Mesenchymal stem cell (in vitro differentiated cells and primary cell): ENCODE results near the gene ZNF554.

Experiments
- DNase-seq: peaks from one replicate; pipeline ENCODE4 v3.0.0-alpha.2; 2013
- H2AFZ ChIP-seq: one replicate; pipeline ENCODE4 v1.6.1; 2013; ENCODE audit warnings: low read depth, mild to moderate bottlenecking, control low read depth, inconsistent platforms, low read length, moderate library complexity
- H2AK5ac ChIP-seq: 2 replicates; pipeline ENCODE4 v1.6.1; 2013; ENCODE audit warnings: low read length, moderate library complexity, mild to moderate bottlenecking, inconsistent platforms; ENCODE audit not compliant: severe bottlenecking
- H2BK120ac ChIP-seq: one replicate; pipeline ENCODE4 v1.6.1; 2013; ENCODE audit warnings: low read depth, mild to moderate bottlenecking, inconsistent platforms, low read length, moderate library complexity
- H2BK12ac ChIP-seq, 2 experiments: one replicate each; pipeline ENCODE4 v1.6.1; 2013; ENCODE audit warnings: inconsistent platforms in 2 of 2, low read length in 2 of 2, mild to moderate bottlenecking in 2 of 2, moderate library complexity in 2 of 2, control low read depth in 1 of 2
- H2BK15ac ChIP-seq: one replicate; pipeline ENCODE4 v1.6.1; 2013; ENCODE audit warnings: mild to moderate bottlenecking, low read depth, inconsistent platforms; ENCODE audit not compliant: poor library complexity, severe bottlenecking
- H2BK5ac ChIP-seq: 2 replicates; pipeline ENCODE4 v1.6.1; 2013; ENCODE audit warnings: low read depth, mild to moderate bottlenecking, low read length, control low read depth, inconsistent platforms; ENCODE audit not compliant: poor library complexity, severe bottlenecking
- H3K14ac ChIP-seq, 2 experiments: one replicate each; pipeline ENCODE4 v1.6.1; 2013; ENCODE audit warnings: inconsistent platforms in 2 of 2, low read length in 2 of 2, control low read depth in 1 of 2, mild to moderate bottlenecking in 1 of 2, moderate library complexity in 1 of 2
- H3K18ac ChIP-seq, 2 experiments: one replicate each; pipeline ENCODE4 v1.6.1; 2013; ENCODE audit warnings: inconsistent platforms in 2 of 2, low read length in 2 of 2, control low read depth in 1 of 2, low read depth in 1 of 2, mild to moderate bottlenecking in 1 of 2
- H3K23ac ChIP-seq, 2 experiments: one replicate each; pipeline ENCODE4 v1.6.1; 2013; ENCODE audit warnings: inconsistent platforms in 2 of 2, low read length in 2 of 2, mild to moderate bottlenecking in 2 of 2, moderate library complexity in 2 of 2, control low read depth in 1 of 2
- H3K27ac ChIP-seq: 2 replicates; pipeline ENCODE4 v1.5.1; 2013; ENCODE audit warnings: mild to moderate bottlenecking, moderate library complexity, low read length, control low read depth, inconsistent platforms; ENCODE audit not compliant: poor library complexity, severe bottlenecking
- H3K27me3 ChIP-seq, 2 experiments: 2 replicates each; pipeline versions ENCODE4 v1.6.1 to v1.7.0; 2013; ENCODE audit warnings: low read length in 2 of 2, mild to moderate bottlenecking in 2 of 2, moderate library complexity in 2 of 2, control low read depth in 1 of 2, inconsistent platforms in 1 of 2; ENCODE audit not compliant: control insufficient read depth in 1 of 2, insufficient read depth in 1 of 2
- H3K36me3 ChIP-seq, 2 experiments: 2 replicates each; pipeline versions ENCODE4 v1.6.1 to v1.7.0; 2013; ENCODE audit warnings: low read length in 2 of 2, control low read depth in 1 of 2, inconsistent platforms in 1 of 2, low read depth in 1 of 2, mild to moderate bottlenecking in 1 of 2; ENCODE audit not compliant: insufficient read depth in 2 of 2, control insufficient read depth in 1 of 2
- H3K4ac ChIP-seq, 2 experiments: one replicate each; pipeline ENCODE4 v1.6.1; 2013; ENCODE audit warnings: inconsistent platforms in 2 of 2, low read length in 2 of 2, mild to moderate bottlenecking in 2 of 2, moderate library complexity in 2 of 2, control low read depth in 1 of 2, low read depth in 1 of 2
- H3K4me1 ChIP-seq: 2 replicates; pipeline ENCODE4 v1.6.1; 2013; ENCODE audit warnings: low read depth, low read length, control low read depth; ENCODE audit not compliant: control insufficient read depth, insufficient read depth
- H3K4me2 ChIP-seq: 2 replicates; pipeline ENCODE4 v1.6.1; 2013; ENCODE audit warnings: low read length, mild to moderate bottlenecking, inconsistent platforms; ENCODE audit not compliant: poor library complexity, severe bottlenecking
- H3K4me3 ChIP-seq, 2 experiments: 2 replicates each; pipeline versions ENCODE4 v1.5.1 to v1.7.0; 2013; ENCODE audit warnings: low read length in 2 of 2, mild to moderate bottlenecking in 2 of 2, control low read depth in 1 of 2, low read depth in 1 of 2; ENCODE audit not compliant: insufficient read depth in 1 of 2
- H3K79me1 ChIP-seq: replicated peaks from 2 replicates; pipeline ENCODE4 v1.6.1; 2013; ENCODE audit warnings: mild to moderate bottlenecking, control low read depth, low read length, inconsistent platforms; ENCODE audit not compliant: poor library complexity, severe bottlenecking
- H3K9ac ChIP-seq: 2 replicates; pipeline ENCODE4 v1.7.0; 2013; ENCODE audit warnings: mild to moderate bottlenecking, low read length, moderate library complexity
- H3K9me3 ChIP-seq: 2 replicates; pipeline ENCODE4 v1.7.0; 2013; ENCODE audit warnings: mild to moderate bottlenecking, low read length; ENCODE audit not compliant: control insufficient read depth
- H4K8ac ChIP-seq: one replicate; pipeline ENCODE4 v1.6.1; 2013; ENCODE audit warnings: inconsistent platforms, mild to moderate bottlenecking, low read length, moderate library complexity
- H4K91ac ChIP-seq: one replicate; pipeline ENCODE4 v1.6.1; 2013; ENCODE audit warnings: mild to moderate bottlenecking, low read length, inconsistent platforms
- WGBS: methylation state at CpG from one replicate; pipeline ENCODE4 v1.1.7; 2013; ENCODE audit warnings: mixed read lengths; 5-methylcytosine and 5-hydroxymethylcytosine counted together

ZNF554 gene

GRCh38 chr19:2795827-2796658, 23.6 kb upstream of the ZNF554 start:
- Histone ChIP-seq H3K79me1 (peaks cover 55% of the 10 kb centered on the region), H3K4me2 (no peak overlapping the region), H3K36me3 (peaks cover 57 to 96% of the 10 kb centered on the region in 2 experiments), H3K4ac (no peak overlapping the region), H3K27ac (no peak overlapping the region), H3K4me3 (no peak overlapping the region), H4K91ac (no peak overlapping the region), H3K9ac (no peak overlapping the region), H3K23ac (no peak overlapping the region), H2AFZ (no peak overlapping the region), H2BK12ac (no peak overlapping the region), H3K14ac (no peak overlapping the region), H2BK15ac (no peak overlapping the region), H2AK5ac (no peak overlapping the region), H3K27me3 (no peaks in the 10 kb centered on the region), H3K9me3 (no peaks in the 10 kb centered on the region), H3K18ac (no peak overlapping the region), H2BK120ac (no peak overlapping the region), H4K8ac (no peak overlapping the region), H2BK5ac (no peak overlapping the region), H3K4me1 (no peaks in the 10 kb centered on the region)
- no peak for DNase-seq
- 93% methylated on average over 26 of the region's 27 CpGs for WGBS

DNA sequence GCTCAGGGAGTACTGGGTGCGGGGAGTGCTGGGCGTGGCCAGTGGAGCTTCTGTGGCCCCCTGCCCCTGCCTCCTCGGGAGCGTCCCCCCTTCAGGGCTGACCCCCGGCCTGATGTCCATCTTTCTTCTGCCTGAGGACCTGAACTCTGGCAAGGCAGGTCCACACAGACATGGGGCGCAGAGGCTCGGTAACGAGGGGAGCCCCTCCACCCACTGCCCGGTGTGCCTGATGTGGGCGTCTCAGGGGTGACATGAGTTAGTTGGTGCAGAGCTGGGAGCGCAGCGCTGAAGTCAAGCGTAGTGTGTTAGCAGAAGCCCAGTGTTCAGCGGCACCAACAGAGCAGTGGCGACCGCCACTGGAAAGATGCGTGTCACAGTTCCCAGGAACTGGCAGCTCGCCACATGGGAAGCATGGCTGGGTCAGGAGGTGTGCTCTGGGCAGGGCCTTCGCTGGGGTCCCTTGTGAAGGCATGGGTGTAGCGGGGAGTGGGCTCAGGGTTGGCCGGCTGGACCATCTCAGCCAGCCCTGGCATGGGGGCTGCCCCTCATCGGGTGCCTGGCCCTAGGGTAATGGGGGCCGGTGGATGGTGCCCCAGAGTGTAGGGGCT, 22.9 kb upstream of the ZNF554 start:
- 97% methylated on average over 23 of the region's 23 CpGs for WGBS

GRCh38 chr19:2797280-2797679, 22.4 kb upstream of the ZNF554 start:
- no peak overlapping the region for H4K8ac ChIP-seq
- H2BK5ac ChIP-seq = no peak overlapping the region
- no peak overlapping the region for H2AFZ ChIP-seq
- H3K4ac ChIP-seq = no peak overlapping the region
- no peak overlapping the region for H3K23ac ChIP-seq
- H2BK15ac ChIP-seq = no peak overlapping the region
- H3K79me1 ChIP-seq = peaks cover 55% of the 10 kb centered on the region
- no peak overlapping the region for H2BK12ac ChIP-seq
- no peaks in the 10 kb centered on the region for H3K27me3 ChIP-seq
- H3K4me1 ChIP-seq = no peaks in the 10 kb centered on the region
- no peaks in the 10 kb centered on the region for H3K9me3 ChIP-seq
- H3K4me2 ChIP-seq = no peak overlapping the region
- H2AK5ac ChIP-seq = no peak overlapping the region
- H2BK120ac ChIP-seq = no peak overlapping the region
- H3K9ac ChIP-seq = no peak overlapping the region
- no peak overlapping the region for H3K18ac ChIP-seq
- peaks cover 55 to 96% of the 10 kb centered on the region in 2 experiments for H3K36me3 ChIP-seq
- no peak overlapping the region for H3K4me3 ChIP-seq
- DNase-seq = no peak
- no peak overlapping the region for H4K91ac ChIP-seq
- 97% methylated on average over 15 of the region's 15 CpGs for WGBS
- no peak overlapping the region for H3K27ac ChIP-seq
- no peak overlapping the region for H3K14ac ChIP-seq

More for the DNA sequence above, 22.9 kb upstream of the ZNF554 start:
- Histone ChIP-seq H3K14ac (no peak overlapping the region), H3K9ac (no peak overlapping the region), H3K4me2 (no peak overlapping the region), H3K4me3 (no peak overlapping the region), H3K4ac (no peak overlapping the region), H3K4me1 (no peaks in the 10 kb centered on the region), H3K36me3 (peaks cover 55 to 96% of the 10 kb centered on the region in 2 experiments), H3K9me3 (no peaks in the 10 kb centered on the region), H4K91ac (no peak overlapping the region), H3K79me1 (peaks cover 55% of the 10 kb centered on the region), H2AK5ac (no peak overlapping the region), H2BK12ac (no peak overlapping the region), H2BK15ac (no peak overlapping the region), H4K8ac (no peak overlapping the region), H2AFZ (no peak overlapping the region), H2BK5ac (no peak overlapping the region), H2BK120ac (no peak overlapping the region), H3K23ac (no peak overlapping the region), H3K27ac (no peak overlapping the region), H3K27me3 (no peaks in the 10 kb centered on the region), H3K18ac (no peak overlapping the region)
- no peak for DNase-seq

DNA sequence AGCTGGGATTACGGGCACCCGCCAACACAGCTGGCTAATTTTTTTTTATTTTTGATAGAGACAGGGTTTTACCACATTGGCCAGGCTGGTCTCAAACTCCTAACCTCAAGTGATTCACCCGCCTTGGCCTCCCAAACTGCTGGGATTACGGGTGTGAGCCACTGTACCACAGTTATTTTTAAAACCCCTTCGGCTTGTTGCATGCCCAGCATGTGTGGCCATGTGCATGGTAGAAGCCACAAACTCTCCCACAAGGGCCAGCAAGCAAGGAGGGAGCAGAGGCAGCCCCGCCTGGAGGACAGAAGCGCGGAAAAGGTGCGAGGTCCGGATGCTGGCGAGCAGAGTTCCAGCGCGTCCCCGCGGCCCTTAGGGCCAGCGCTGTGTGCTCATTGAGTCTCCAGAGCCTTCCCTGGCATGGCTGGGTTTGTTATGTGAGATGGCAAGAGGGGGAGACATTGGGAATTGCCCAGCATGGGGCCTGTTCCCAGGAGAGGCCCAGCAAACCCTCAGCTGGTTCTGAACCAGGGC, 21.4 kb upstream of the ZNF554 start:
- H3K4me2 ChIP-seq = no peak overlapping the region
- H3K23ac ChIP-seq = no peak overlapping the region
- no peak overlapping the region for H2BK5ac ChIP-seq
- H3K27me3 ChIP-seq = no peaks in the 10 kb centered on the region
- no peak overlapping the region for H2AFZ ChIP-seq
- no peak overlapping the region for H3K4me3 ChIP-seq
- 96% methylated on average over 16 of the region's 16 CpGs for WGBS
- no peak overlapping the region for H3K27ac ChIP-seq
- H3K79me1 ChIP-seq = peaks cover 61% of the 10 kb centered on the region
- H2AK5ac ChIP-seq = no peak overlapping the region
- H2BK12ac ChIP-seq = no peak overlapping the region
- no peaks in the 10 kb centered on the region for H3K4me1 ChIP-seq
- no peak overlapping the region for H3K9ac ChIP-seq
- H2BK15ac ChIP-seq = no peak overlapping the region
- no peak overlapping the region for H3K4ac ChIP-seq
- H3K36me3 ChIP-seq = peaks cover 59 to 97% of the 10 kb centered on the region in 2 experiments
- H4K91ac ChIP-seq = no peak overlapping the region
- H3K18ac ChIP-seq = no peak overlapping the region
- no peak overlapping the region for H2BK120ac ChIP-seq
- no peak overlapping the region for H4K8ac ChIP-seq
- DNase-seq = no peak
- H3K9me3 ChIP-seq = no peaks in the 10 kb centered on the region
- H3K14ac ChIP-seq = no peak overlapping the region
